HS-27A (cell line): Measurements from ENCODE around the gene MNS1.
"Not testable (repeated sequence)": the region's sequence is repeated elsewhere in the genome, so short reads cannot be mapped to it uniquely, and the experiment has no call there.

ENCODE experiments used
- DNase-seq: peaks from one replicate; pipeline ENCODE4 v3.0.0-alpha.2; 2012; ENCODE audit warnings: low read depth, missing footprints

The MNS1 gene

DNA sequence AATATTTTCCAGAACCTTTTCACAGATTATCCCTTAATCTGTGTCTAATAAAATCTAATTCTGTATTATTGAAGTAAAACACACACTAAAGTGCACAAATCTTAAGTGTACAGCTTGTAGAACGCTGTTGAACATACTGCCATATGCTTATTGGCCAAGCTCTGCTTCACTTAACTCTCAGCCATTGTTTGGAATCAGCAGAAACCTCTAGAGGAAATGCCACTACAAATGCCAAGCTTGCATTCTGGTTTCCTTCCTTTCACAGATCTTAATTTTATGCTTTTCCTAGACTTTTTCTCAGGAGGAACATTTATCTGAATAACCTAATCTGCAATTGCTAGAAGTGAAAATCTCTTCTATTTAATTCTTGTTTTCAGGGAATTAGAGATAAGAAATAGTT, 10.1 kb downstream of the MNS1 start:
- DNase-seq: no peak

DNA sequence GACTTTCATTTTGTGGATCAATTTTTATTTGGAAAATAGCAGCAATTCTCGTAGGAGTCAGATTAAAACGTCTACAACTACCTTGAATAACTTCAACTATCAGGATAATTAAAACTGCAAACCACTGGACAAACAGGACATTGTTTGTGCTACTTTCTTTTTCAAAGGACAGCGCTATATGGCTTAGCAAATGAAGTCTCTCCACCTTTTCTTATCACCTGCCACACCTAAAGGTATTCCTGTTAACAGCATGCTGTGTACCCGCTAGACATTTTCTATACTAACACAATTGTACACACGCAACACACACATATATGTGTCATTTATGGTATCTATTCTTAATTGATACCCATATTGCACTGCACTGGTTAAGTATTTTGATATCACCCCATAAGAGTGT, 19.2 kb downstream of the MNS1 start:
- DNase-seq: no peak

DNA sequence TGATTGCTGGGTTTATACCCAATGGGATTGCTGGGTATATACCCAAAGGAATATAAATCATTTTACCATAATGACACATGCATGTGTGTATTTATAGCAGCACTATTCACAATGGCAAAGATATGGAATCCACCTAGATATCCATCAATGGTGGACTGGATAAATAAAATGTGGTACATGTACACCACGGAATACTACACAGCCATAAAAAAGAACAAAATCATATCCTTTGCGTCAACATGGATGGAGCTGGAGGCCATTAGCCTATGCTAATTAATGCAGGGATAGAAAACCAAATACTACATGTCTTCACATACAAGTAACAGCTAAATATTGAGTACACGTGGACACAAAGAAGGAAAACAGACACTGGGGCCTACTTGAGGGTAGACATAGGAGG, 22.6 kb downstream of the MNS1 start:
- no peak for DNase-seq

DNA sequence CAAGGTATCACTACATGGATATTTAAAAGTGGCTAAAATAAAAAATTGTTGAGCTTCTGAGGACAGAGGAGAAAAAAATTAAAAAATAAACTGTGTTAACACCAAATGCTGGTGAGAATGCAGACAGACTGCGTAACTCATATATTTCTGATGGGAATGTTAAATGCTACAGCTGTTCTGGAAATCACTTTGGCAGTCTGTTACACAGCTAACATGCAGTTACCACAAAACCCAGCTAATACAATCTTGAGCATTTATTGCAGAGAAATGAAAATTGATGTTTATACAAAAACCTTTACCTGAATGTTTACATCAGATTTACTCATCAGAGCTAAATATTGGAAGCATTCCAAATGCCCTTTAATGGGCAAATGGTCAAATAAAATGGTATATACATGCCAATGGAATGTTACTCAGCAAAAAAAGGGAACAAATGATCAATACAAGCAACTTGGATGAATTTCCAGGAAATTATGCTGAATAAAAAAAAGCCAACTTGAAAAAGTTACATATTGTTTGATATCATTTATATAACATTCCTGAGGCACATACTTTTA, 24.6 kb downstream of the MNS1 start:
- DNase-seq: no peak

DNA sequence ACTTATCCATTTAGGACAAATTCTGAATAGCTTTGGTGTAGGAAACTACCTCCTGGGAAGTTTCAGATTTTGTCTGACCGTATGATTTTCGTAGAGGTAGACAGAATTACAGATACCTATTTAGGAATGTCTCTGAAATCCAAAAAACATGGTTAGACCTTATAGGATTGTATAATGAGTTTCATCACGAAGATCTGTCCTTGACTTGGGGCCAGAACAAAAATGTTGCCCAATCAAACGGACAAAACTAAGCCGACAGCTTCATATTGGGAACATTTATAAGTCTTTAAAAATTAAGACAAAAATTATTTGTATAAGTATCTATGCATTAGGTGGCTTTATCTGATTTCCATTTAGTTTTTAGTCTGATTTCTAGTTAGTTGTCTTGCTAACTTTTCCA, 32.6 kb downstream of the MNS1 start:
- DNase-seq: no peak

DNA sequence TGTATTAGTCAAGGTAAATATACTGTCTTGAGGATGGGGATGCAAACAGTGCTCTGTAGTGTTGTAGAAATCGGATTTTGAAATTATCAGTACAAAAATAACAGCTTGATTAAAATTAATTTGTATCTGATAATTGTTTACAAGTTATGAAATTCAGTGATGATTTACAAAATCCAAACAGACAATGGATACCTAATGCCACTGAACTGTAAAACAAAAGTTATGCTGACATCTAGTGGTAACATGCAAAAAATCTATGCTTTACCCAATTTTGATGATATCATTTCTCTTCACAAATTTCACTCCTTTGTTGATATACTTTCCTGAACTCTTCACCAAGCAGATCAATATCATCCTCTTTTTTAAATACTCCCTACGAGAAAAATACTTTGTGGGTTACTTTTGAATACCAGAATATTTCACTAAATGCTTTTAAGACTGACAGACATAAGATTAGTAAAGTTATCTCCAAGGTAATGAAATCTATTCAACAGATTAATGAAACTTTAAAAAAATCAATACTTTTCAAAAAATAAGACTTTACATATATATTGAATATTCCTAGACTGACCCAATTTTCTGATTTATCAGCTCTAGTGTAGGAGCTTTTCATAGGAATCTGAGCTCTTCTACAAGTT, 36.0 kb downstream of the MNS1 start:
- DNase-seq: peak; percentile 5

DNA sequence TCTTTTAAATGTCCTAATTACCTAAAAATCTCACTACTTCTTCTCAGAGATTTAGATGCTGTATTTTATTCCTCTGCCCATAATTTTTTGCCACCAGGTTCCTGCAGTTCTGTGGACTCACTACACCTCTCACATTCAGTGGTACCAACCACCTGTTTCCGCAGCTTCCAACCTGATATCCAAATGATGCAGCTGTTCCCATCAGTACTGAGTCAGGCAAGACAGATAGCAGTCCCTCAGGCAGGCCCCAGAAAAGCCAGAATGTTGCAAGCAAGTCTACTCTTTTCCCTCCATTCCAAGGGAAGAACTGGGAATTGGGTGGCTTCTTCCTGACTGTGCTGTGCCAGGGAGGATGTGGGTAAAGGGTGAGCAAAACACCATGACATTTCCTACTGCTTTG, 39.0 kb downstream of the MNS1 start:
- DNase-seq: no peak

DNA sequence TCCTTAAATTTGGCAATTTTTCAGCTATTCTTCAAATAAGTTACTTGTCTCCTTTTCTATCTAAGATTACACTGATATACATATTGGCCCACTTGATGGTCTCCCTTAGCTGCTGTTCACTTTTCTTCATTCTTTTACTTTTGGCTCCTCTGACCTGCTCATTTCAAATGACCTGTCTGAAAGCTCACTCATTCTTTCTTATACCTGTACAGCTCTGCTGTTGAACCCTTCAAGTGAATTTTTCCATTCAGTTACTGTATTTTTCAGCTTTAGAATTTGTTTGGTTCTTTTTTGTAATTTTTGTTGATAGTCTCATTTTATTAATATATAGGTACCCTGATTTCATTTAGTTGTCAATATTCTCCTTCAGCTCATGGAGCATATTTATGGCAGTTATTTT, 39.7 kb downstream of the MNS1 start:
- no peak for DNase-seq

DNA sequence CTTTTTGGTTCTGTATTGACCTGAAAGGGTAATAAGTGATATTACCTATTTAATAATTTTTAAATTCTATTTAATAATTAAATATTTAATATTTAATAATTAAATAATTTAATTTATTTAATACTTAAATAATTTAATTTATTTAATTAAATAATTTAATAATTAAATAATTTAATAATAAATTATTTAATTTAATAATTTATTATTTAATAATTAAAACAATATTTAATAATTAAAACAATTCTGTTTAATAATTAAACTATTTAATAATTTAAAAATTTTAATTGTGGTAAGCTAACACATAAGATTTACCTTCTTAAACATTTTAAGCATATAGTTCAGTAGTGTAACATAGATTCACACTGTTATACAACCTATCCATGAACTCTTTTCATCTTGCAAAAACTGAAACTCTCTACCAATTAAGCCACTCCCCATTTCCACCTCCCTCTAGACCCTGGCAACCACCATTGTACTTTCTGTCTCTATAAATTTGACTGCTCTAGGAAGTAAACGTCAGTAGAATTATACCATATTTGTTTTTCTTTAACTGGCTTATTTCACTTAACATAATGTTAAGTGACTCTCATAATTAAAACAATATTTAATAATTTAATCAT, 51.7 kb downstream of the MNS1 start:
- not testable (repeated sequence) for DNase-seq

DNA sequence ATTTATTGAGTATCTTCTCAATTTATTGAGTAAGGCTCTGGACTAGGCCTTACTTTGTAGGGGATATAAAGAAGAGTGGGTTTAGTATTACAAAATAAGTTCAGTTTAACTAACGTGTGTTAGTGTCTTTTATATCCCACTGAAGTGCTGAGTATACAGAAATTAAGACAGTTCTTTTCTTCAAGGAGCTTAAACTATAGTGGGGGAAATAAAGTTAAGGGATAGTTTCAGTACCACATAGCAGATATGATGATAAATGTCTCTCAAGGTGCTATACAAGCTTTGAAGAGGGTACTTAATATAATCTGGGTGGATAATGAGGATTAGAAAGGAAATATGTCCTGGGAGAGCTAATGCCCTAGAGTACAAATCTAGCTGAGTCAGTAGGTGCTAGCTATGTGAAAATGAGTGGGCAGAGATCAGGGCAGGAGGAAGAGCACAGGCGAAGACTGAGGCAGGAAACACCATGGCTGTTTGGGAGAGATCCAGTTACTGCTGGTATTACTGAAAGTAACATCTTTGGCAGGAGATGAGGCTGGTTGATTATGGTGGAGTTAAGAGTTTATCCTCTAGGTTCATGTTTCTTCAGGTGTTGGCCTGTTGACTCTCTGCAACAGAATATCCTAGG, 53.7 kb downstream of the MNS1 start:
- DNase-seq: no peak

DNA sequence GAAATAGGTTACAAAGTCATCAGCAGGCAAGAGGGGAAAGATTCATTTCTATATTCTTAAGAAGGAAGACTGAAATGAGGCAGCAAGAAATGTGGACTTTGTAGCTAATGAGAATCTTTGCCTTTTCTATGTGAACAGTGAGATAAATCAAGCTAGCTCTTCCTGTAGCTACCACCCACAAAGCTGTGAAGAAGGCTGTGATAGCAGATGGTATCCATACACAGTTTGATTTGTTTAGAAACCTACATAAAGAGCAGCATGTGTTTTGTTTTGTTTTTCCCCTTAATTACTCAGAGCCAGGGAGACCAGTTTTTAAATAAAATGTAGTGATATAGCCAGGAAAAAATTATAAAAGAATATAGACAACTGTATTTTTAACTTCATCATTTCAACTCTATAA, 54.2 kb downstream of the MNS1 start:
- DNase-seq: no peak

DNA sequence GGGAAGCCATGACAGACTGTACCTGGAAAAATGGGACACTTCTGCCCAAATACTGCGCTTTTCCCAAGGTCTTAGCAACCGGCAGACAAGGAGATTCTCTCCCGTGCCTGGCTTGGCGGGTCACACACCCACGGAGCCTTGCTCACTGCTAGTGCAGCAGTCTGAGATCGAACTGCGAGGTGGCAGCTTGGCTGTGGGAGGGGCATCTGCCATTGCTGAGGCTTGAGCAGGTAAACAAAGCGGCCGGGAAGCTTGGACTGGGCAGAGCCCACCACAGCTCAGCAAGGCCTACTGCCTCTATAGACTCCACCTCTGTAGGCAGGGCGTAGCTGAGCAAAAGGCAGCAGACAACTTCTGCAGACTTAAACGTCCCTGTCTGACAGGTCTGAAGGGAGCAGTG, 65.7 kb downstream of the MNS1 start:
- DNase-seq: not testable (repeated sequence)

DNA sequence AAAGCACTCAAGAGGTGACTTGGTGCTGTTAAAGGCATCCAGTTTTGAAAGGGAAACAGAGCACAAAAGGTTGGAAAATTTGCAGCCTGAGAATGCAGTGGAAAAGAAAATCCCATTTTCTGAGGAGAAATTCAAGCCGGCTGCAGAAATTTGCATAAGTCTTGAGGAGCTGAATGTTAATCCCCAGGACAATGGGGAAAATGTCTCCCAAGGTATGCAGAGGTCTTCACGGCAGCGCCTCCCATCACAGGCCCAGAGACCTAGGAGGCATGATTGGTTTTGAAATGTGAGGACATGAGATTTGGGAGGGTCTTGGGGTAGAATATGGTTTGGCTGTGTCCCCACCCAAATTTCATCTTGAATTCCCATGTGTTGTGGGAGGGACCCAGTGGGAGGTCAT, 67.6 kb downstream of the MNS1 start:
- not testable (repeated sequence) for DNase-seq

DNA sequence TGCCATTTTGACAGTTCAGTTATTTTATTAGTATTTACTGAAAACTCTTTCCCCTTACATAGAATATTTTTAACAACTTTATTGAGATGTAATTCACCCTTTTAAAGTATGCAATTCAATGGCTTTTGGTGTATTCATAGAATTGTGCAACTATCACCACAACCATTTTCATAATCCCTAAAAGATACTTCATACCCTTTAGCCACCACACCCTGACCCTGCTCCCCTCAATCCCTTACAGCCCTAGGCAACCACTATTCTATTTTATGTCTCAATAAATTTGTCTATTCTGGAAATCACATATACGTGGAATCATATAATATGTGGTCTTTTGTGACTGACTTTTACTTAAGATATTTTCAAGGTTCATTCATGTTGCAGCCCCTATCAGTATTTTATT, 70.0 kb downstream of the MNS1 start:
- DNase-seq: no peak

DNA sequence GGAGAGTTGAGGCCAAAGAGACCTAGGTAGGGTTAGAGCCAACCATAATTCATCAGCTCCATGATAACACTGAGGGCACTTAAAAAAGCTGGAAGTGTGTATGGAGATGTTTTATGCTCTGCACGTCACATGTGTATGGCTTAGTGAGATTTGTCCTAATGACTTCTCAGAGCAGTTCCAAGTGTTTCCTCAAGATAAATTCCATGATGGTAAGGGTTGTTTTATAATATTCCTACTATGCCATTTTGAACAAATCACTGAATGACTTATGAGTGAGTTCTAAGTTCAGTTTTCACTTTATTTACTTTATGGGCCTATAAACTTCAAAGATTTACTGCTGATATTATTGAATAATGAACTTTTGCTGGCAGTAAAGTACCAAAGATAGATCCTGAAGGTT, 71.7 kb downstream of the MNS1 start:
- DNase-seq: no peak

DNA sequence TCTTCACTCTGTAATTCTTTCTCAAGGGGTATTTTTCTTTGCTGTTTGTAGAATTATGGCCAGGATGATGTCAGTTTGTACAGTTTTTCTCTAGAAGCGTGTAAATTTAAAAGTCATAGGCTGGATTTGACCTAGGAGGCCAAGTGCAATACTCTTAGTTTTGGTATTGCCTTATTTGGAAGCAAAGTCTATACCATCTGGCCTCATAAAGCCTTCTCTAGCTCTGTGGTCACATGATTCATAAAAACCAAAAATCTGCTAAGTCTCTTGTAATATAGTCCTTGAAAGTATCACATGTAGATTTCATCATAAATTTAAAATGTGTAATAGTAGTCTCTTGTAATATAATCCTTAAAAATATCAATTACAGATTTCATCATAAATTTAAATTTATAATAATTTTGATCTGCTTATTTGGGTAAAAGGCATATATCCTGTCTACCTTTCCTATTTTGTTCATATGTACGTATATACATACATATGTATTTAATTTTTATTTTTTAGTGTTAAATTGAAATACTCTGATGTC, 74.1 kb downstream of the MNS1 start:
- DNase-seq: no peak

DNA sequence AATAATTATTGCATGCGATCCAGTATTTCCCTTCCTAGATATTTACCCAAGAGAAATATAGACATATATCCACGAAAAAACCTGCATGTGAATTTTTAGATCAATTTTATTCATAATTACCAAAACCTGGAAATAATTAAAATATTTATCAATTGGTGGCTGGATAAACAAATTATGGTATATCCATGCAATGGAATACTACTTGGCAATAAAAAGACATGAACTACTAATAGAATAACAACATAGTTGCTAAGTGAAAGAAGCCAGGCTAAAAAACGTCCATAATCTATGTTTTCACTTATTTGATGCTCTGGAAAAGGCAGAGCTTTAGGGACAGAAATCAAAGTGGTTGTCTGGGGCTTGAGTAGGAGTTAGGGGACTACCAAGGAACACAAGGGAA, 79.0 kb downstream of the MNS1 start:
- no peak for DNase-seq

DNA sequence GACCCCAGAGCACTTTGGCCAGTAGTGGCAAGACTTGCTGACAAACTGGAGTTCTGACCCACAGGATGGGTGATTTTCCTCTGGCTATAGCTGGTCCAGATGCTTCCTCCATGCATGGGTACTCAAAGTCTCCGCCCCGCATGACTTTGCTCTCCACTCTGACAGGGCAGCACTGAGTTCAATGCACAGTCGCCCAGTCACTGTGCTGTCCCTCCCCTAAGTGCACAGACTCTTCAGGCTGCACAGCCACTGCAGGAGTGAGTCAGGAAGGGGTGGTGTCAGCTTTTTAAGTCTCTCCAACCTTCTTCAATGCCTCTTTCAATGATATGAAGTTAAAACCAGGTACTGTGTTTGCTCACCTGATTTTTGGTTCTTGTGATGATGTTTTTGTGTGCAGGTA, 81.9 kb downstream of the MNS1 start:
- DNase-seq: no peak
